OCI-LY1 (cell line): ENCODE measurements around the gene RSPH6A.

Experiments
- H2AFZ ChIP-seq: fragments of 200-600 bp; sonication (generic), shearing (Covaris generic); 2 replicates; pipeline ENCODE4 v1.6.0; 2014; ENCODE audit warnings: antibody characterized with exemption, mild to moderate bottlenecking, low read length
- H3F3A ChIP-seq: fragments of 200-600 bp; sonication (generic), shearing (Covaris generic); 2 replicates; pipeline ENCODE4 v1.6.0; 2014; ENCODE audit warnings: mild to moderate bottlenecking, antibody characterized with exemption, low read length, moderate library complexity; ENCODE audit not compliant: insufficient read depth
- H3K27ac ChIP-seq: fragments of 200-600 bp; sonication (generic); 2 replicates; pipeline ENCODE4 v1.5.1; 2014; ENCODE audit warnings: low read length, mixed run types, mild to moderate bottlenecking, low read depth; ENCODE audit not compliant: poor library complexity, severe bottlenecking
- H3K27me3 ChIP-seq: fragments of 200-600 bp; sonication (generic); 2 replicates; pipeline ENCODE4 v1.6.0; 2014; ENCODE audit warnings: antibody characterized with exemption, mild to moderate bottlenecking, low read length, moderate library complexity; ENCODE audit not compliant: insufficient read depth
- H3K36me3 ChIP-seq: fragments of 200-600 bp; sonication (generic); 2 replicates; pipeline ENCODE4 v1.6.1; 2014; ENCODE audit warnings: mild to moderate bottlenecking, antibody characterized with exemption, low read length, moderate library complexity, mixed read lengths; ENCODE audit not compliant: insufficient read depth
- H3K4me1 ChIP-seq: fragments of 200-600 bp; sonication (generic); 2 replicates; pipeline ENCODE4 v1.5.1; 2014; ENCODE audit warnings: mild to moderate bottlenecking, low read length, moderate library complexity; ENCODE audit not compliant: insufficient read depth, severe bottlenecking
- H3K4me2 ChIP-seq: fragments of 200-600 bp; sonication (generic), shearing (Covaris generic); 2 replicates; pipeline ENCODE4 v1.6.1; 2014; ENCODE audit warnings: low read length
- H3K4me3 ChIP-seq: fragments of 200-600 bp; sonication (generic); 2 replicates; pipeline ENCODE4 v1.5.1; 2014; ENCODE audit warnings: low read length, low read depth, mild to moderate bottlenecking, mixed read lengths; ENCODE audit not compliant: poor library complexity, severe bottlenecking
- H3K79me2 ChIP-seq: fragments of 200-600 bp; shearing (Covaris generic); 2 replicates; pipeline ENCODE4 v1.6.1; 2016; ENCODE audit warnings: mixed run types, low read length, mixed read lengths; ENCODE audit not compliant: insufficient read depth
- H3K9ac ChIP-seq: fragments of 200-600 bp; sonication (generic), shearing (Covaris generic); 2 replicates; pipeline ENCODE4 v1.6.1; 2014; ENCODE audit warnings: mild to moderate bottlenecking, low read length, mixed read lengths
- H3K9me2 ChIP-seq: fragments of 200-600 bp; sonication (generic), shearing (Covaris generic); 2 replicates; pipeline ENCODE4 v1.6.1; 2014; ENCODE audit warnings: low read depth, mild to moderate bottlenecking, low read length, mixed read lengths
- H3K9me3 ChIP-seq: fragments of 200-600 bp; shearing (Covaris generic); 2 replicates; pipeline ENCODE4 v1.6.1; 2014; ENCODE audit warnings: low read length, mixed read lengths
- H4K20me1 ChIP-seq: fragments of 200-600 bp; sonication (generic), shearing (Covaris generic); 2 replicates; pipeline ENCODE4 v1.6.0; 2016; ENCODE audit warnings: mild to moderate bottlenecking, low read length; ENCODE audit not compliant: insufficient read depth
- CTCF ChIP-seq: fragments of 200-600 bp; sonication (generic), shearing (Covaris generic); IDR thresholded peaks from 2 replicates; pipeline ENCODE4 v1.5.1; 2017; ENCODE audit warnings: mild to moderate bottlenecking, antibody characterized with exemption, low read length, moderate library complexity, mixed read lengths
- EZH2 ChIP-seq: fragments of 200-600 bp; sonication (generic), shearing (Covaris generic); IDR thresholded peaks from 2 replicates; pipeline ENCODE4 v1.8.0; 2017; ENCODE audit warnings: borderline replicate concordance, mixed run types, mild to moderate bottlenecking, antibody characterized with exemption, low read length, moderate library complexity, mixed read lengths

RSPH6A gene

GRCh38 chr19:45747513-45747912 lies 67.6 kb downstream of the RSPH6A start:
- Histone ChIP-seq H3K27ac (no peak overlapping the region), H3K4me3 (no peak overlapping the region), H3K27me3 (peaks cover 11% of the 10 kb centered on the region; the same call in 1 of the 2 replicates), H3K9ac (no peak overlapping the region), H3K4me1 (no peaks in the 10 kb centered on the region), H3K36me3 (no peaks in the 10 kb centered on the region), H3K4me2 (no peak overlapping the region), H3K79me2 (no peaks in the 10 kb centered on the region), H2AFZ (no peak overlapping the region), H3K9me3 (no peaks in the 10 kb centered on the region), H3K9me2 (no peaks in the 10 kb centered on the region), H4K20me1 (no peaks in the 10 kb centered on the region), H3F3A (no peaks in the 10 kb centered on the region)
- TF ChIP-seq CTCF = no peak
- TF ChIP-seq EZH2 = no peak

GRCh38 chr19:45746866-45747265 lies 68.2 kb downstream of the RSPH6A start:
- TF ChIP-seq CTCF (no peak), EZH2 (no peak)
- Histone ChIP-seq H3F3A (no peaks in the 10 kb centered on the region), H3K9me3 (no peaks in the 10 kb centered on the region), H2AFZ (no peak overlapping the region), H3K79me2 (no peaks in the 10 kb centered on the region), H3K27ac (no peak overlapping the region), H4K20me1 (no peaks in the 10 kb centered on the region), H3K27me3 (peaks cover 11% of the 10 kb centered on the region; the same call in 1 of the 2 replicates), H3K4me1 (no peaks in the 10 kb centered on the region), H3K9me2 (no peaks in the 10 kb centered on the region), H3K4me3 (no peak overlapping the region), H3K36me3 (no peaks in the 10 kb centered on the region), H3K9ac (no peak overlapping the region), H3K4me2 (no peak overlapping the region)
